GM19240 (cell line): Measurements from ENCODE around the gene CLTB.
"Not testable (repeated sequence)": the region's sequence is repeated elsewhere in the genome, so short reads cannot be mapped to it uniquely, and the experiment has no call there.

Source experiments
- DNase-seq: peaks from one replicate; pipeline ENCODE4 v3.0.0; 2011; ENCODE audit warnings: low spot score; ENCODE audit not compliant: insufficient read length

Gene CLTB

DNA sequence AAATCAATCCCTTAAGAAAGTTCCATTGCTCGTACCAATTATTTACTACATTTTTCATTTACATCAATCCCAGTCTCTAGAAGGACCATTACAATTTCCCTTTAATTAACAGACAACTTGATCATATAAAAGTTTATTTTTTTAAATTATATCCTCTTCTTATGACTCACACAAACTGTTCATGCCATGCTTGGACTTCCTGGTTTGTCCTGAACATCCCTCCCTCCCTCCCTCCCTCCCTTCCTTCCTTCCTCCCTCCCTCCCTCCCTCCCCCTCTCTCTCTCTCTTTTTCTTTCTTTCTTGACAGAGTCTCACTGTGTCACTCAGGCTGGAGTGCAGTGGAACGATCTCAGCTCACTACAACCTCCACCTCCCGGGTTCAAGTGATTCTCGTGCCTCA lies 11.6 kb upstream of the CLTB start:
- no peak for DNase-seq

GRCh38 chr5:176426876-176427275 lies 10.5 kb upstream of the CLTB start:
- DNase-seq = no peak

- no peak for DNase-seq
Observed at GRCh38 chr5:176425791-176426190, 9.5 kb upstream of the CLTB start.

DNA sequence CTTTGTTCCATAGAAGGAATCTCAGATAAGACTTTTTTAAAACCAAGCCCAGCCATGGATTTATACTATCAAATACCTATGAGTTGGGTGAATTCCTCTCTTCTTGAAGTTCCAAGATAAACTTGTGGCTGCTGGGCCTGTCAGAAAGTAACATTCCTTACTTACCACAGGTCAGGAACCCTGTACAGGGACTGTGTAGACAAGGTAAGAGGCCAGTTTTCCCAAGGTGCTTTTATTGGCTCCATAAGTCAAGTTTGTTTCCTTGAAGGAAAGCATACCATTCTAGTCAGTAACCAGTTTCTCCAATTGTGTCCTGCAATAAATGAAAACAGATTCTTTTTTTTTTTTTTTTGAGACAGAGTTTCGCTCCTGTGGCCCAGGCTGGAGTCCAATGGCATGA lies 8.8 kb upstream of the CLTB start:
- no peak for DNase-seq

DNA sequence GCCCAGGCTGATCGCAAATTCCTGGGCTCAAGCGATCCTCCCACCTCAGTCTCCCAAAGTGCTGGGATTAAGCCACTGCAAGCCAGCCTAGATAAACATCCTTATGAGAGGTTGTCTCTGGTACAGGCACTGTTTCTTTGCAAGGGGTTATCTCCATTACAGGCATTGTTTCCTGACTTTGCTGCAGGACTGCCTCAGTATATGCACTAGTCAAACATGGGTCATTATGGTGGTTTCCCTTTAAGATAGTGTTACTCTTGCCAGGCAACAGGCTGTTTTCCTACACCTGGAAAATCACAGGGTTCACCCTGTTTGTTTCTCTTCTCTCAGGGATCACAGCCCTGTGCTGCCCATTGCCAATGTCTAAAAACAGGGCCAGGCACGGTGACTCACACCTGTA lies 7.8 kb upstream of the CLTB start:
- DNase-seq = no peak

- no peak for DNase-seq
Observed at GRCh38 chr5:176420972-176421544, 4.7 kb upstream of the CLTB start.

- DNase-seq = no peak
Observed at GRCh38 chr5:176420086-176420485, 3.7 kb upstream of the CLTB start.

DNA sequence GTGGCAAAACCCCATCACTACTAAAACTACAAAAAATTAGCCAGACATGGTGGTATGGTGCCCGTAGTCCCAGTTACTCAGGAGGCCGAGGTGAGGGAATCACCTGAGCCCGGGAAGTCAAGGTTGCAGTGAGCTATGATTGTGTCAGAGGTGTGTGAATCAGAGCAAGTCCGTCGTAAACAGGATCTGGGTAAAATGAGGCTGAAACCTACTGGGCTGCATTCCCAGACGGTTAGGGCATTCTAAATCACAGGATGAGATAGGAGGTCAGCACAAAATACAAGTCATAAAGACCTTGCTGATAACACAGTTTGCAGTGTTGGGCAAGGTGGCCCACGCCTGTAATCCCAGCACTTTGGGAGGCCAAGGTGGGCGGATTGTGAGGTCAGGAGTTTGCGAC lies 1.9 kb upstream of the CLTB start:
- no peak for DNase-seq

- no peak for DNase-seq
Observed at GRCh38 chr5:176416965-176417364, 626 bp upstream of the CLTB start.

DNA sequence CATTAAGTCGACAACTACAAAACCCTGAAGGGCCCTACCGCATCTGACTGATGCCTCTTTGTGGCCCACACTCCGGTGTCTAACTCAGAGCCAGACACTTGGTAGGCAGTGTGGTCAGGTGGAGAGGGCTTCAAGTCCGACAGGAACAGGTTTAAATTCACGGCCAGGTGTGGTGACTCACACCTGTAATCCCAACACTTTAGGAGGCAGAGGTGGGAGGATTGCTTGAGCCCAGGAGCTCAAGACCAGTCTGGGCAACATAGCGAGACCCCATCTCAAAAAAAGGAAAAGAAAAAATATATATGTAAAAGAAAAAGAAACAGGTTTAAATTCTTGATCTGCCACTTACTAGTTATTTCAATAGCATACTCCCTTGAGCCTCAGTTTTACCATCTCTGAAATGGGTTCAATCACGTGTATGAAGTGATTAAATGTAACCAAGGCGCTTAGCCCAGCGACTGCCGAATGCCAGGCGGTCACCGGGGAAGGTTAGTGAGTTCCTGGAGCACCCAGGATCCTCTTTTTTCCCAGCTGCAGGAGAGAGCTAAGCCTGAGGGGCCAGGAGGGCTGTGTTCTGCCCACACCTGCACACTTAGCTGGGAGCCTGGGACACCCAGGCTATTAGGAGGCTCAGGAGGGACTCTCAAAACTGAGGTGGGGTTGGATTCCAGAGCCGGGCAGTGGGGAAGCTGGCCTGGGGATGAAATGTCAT lies 943 bp downstream of the CLTB start:
- no peak for DNase-seq

- DNase-seq = no peak
Observed at GRCh38 chr5:176414704-176415103, 1.6 kb downstream of the CLTB start.

DNA sequence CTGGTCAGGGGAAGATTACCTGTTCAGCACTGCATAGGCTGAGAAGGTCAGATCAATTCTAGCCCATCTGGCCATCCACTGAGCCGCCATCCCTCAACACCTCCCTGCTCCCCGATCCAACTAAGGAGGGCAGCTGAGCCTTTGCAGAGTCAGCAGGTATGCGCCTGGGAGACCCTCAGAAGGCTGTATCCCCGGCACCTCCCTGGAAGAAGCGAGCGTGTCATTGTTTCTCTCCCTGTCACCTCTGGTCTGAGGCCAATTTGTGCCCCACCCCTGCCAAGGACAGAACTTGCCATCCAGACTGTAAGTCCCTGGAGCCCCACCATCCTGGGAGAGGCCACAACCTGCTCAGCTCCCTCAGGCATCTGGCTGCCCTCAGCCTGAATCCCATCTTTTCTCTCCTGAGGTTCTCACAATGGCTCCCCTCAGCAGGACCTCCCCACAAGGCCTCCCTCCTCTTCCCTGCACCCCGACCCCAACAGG lies 2.6 kb downstream of the CLTB start:
- no peak for DNase-seq

- DNase-seq = no peak
Observed at GRCh38 chr5:176413255-176413565, 3.1 kb downstream of the CLTB start.

- no peak for DNase-seq
Observed at GRCh38 chr5:176412517-176413254, 3.7 kb downstream of the CLTB start.

DNA sequence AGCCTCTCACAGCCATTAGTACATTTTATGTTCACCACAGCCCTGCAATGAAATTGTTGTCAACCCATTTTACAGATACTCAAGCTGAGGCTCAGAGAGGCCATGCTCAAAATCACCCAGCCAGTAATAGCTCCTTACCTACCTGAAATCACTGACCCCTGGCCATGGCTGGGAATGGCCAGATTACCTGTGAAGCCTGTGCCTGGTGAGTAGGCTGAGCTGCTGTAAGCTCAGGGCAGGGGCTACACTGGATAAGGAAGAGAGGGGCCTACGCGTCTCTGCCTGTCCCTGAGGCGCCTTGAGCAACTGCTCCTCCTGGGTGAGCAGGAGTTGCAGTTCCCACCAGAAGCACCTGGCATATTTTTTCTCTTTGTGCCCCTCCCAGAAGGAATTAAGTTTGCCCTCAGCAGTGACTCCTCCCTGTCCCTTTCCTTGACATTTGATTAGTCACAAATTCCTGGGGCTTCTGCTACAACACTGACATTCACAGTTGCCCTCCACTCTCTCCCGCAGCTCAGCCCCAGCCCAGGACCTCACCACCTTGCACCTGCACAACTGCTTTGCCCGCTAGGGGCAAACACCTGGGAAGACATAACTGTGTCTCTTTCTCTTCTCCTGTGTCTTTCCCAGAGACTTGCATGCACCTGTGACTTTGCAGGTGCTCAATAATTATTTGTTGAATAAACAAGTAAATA lies 5.7 kb downstream of the CLTB start:
- DNase-seq = no peak

DNA sequence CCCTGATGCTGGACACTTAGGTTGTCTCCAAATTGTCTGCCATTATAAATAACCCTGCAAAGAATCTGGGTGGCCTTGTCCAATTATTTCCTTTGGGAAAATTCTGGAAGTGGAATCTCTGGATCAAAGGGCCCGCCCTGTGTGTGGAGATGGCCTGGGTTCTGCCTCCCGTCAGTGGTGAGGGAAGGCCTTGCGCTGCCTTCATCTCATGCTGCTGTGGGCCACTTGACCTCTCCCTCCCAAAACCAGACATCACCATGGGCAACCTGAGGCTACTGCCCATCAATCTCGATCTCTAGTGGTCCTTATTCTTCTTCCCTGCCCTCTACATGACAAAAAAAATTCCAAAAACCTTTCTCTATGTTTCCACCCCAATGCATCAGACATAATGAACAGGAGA lies 6.6 kb downstream of the CLTB start:
- no peak for DNase-seq

- no peak for DNase-seq
Observed at GRCh38 chr5:176408590-176408989, 7.7 kb downstream of the CLTB start.

- DNase-seq = not testable (repeated sequence)
Observed at GRCh38 chr5:176408252-176408573, 8.1 kb downstream of the CLTB start.

GRCh38 chr5:176407456-176408251 lies 8.7 kb downstream of the CLTB start:
- no peak for DNase-seq

- no peak for DNase-seq
Observed at GRCh38 chr5:176406436-176407052, 9.8 kb downstream of the CLTB start.
